Measurements from ENCODE around the gene ACAP2.
"Not testable (repeated sequence)": the region's sequence is repeated elsewhere in the genome, so short reads cannot be mapped to it uniquely, and the experiment has no call there.

The ACAP2 gene

GRCh38 chr3:195245531-195245951, 197.3 kb downstream of the ACAP2 start:
- no peak for DNase-seq (ENCODE audit: low read depth)

DNA sequence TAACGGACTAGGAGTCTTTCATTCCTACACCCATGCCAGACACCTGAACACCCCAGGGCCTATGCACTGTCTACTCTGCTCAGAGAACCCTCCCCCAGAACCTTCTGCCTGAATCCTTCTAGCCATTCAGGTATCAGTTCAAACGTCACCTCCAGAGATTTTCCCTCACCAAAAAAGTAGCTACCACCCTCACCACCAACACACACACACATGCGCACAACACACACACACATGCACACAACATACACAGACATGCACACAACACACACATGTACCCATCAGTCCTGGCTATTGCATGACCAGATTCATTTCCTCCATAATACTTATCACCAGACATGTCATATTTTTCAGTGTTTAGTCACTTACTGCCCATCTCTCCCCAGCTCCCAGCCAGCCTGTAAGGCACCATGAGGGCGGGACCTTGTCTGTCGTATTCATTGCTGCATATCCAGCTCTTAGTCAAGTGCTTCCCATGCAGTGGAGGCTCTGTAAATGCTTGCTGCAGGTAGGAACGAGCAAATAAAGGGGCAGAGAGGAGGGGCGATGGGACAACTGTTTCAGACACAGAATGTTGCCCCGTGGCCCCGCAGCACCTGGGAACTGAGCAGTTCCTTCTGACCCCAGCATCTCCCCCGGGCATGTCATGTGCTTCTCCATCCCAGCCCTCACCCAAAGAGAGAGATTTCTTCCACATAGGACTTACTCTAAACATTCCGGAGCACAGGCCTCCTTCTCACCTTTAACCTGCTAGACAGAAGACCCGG, 201.0 kb downstream of the ACAP2 start:
- DNase-seq (ENCODE audit: low read depth) = no peak

DNA sequence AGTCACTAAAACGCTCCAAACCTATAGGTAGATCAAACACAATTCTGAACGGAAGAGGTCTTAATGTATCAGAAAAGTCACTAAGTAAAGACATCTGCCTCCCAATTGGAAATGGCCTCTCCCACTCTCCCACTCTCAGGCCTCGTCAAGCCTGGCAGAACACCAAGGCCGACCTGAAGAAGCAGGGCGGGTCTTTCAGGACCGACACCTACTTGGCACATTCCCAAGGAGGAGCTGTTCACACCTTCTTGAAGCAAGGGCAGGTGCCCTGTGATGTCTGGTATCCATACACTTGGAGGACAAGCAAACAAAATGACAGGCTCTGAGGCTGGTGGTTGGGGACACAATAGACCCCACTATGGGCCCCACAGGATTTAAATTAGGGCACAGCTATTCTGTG, 201.9 kb downstream of the ACAP2 start:
- no peak for DNase-seq (ENCODE audit: low read depth)

DNA sequence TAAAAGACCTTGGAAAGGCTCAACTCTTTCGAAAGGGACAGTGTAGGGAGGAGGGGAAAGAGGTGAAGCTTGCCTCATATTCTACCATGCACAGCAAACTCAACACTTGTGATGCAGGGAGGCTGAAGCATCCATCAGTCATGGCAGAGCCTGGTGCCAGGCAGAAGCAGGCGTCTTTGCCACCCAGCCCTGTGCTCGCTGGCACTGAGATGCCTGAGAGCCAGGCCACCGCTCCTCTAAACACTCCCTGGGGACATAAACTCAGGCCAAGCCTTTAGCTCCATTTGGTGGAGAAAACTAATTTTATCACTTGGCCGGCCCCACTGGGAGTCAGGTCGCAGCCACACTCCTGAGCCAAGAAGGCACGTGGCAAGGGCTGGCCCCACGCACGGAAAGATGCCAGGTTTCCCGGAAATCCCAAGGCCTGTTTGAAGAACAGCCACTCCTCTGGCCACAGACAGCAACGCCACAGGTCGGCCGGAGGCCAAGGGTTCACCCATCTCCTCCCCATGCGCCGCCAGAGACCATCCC, 202.6 kb downstream of the ACAP2 start:
- no peak for DNase-seq (ENCODE audit: low read depth)

DNA sequence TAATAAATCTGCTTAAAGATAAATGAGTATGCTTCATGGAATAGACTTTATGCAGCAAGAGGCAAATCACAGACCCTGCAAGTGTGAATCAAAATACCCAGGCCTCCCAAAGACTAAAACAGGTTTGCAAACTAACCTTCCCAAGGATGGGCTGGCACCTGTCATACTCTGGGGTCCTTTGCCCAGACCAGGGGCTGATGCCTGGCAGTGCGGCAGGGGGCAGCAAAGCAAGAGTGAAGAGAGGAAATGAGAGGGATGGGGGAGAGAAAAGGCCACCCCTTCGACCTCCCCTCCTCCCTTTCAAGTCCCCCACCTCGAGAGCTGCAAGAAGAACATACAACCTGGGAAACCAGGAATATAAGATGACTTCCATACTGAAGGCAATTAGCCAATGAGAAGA, 203.7 kb downstream of the ACAP2 start:
- DNase-seq (ENCODE audit: low read depth) = no peak

- no peak for DNase-seq (ENCODE audit: low read depth)
Observed at GRCh38 chr3:195238586-195239118, 204.2 kb downstream of the ACAP2 start.

DNA sequence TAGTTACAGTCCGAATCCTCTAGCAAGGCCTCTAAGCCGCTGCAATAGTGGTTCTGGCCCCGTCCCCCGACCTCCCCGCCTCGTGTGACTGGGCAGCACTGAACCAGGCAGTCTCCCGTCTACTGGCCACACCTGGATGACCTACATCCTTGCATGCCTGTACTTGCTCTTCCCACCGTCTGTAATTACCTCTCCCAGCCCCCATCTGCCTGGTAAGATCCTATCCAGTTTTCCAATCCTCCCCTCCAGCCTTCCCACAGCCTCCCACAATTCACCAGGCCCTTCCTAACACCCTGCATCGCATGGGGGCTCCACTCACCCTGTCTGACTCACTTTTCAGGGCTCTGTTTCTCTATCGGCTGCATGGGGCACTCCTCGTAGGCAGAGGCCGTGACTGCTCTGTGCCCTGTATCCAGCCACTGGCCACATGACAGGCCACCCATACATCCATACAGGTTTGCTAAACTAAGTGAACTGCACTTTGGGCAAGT, 204.7 kb downstream of the ACAP2 start:
- no peak for DNase-seq (ENCODE audit: low read depth)

- DNase-seq (ENCODE audit: low read depth) = no peak
Observed at GRCh38 chr3:195236801-195237570, 205.8 kb downstream of the ACAP2 start.

DNA sequence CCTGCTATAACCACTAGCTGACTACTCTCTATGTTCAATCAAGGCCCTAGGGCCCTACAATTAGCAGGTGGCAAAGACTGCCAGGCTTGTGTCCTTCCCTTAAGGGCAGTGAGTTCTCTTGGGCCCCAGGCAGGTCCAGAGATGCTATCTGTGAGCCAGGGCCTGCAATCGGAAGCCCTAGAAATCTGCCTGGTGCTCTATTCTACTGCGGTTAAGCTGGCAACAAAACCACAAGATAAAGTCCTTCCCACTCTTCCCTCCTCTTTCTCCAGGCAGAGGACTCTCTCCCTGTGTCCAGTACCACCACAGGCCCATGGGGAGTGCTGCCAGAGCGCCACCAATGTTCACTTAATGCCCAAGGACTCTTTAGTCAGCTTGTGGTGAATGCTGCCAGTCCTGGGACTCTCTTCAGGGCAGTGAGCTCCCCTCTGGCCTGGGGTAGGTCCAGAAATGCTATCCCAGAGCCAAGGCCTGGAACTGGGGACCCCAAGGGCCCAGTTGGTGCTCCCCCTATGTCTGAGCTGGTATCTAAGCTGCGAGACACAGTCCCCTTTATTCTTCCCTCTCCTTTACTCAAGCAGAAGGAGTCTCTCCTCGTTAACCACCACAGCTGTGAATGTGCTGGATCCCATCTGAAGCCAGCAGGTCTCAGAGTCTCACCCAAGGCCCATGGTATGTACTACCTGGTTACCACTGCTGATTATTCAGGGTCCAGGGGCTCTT, 206.6 kb downstream of the ACAP2 start:
- DNase-seq (ENCODE audit: low read depth) = no peak

DNA sequence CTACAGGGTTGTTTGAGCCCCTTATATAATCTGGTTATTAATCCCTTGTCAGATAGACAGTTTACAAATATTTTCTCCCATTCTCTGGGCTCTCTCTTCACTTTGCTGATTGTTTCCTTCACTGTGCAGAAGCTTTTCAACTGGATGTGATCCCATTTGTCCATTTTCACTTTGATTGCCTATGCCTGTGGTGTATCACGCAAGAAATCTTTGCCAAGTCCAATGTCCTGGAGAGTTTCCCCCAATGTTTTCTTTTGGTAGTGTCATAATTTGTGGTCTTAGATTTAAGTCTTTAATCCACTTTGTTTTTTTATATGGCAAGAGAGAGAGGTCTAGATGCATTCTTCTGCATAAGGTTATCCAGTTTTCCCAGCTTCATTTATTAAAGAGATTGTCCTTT, 212.6 kb downstream of the ACAP2 start:
- DNase-seq (ENCODE audit: low read depth) = no peak

DNA sequence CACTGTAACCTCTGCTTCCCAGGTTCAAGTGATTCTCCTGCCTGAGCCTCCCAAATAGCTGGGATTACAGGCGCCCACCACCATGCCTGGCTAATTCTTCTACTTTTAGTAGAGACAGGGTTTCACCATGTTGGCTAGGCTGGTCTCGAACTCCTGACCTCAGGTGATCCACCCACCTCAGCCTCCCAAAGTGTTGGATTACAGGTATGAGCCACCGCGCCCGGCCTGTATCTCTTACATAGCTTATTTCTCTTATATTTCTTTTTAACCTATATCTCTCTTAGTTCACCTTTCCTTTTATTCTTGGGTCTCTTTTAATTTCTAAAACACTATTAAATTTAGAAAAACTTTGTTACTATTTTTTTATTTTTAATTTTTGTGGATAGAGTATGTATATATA, 213.9 kb downstream of the ACAP2 start:
- DNase-seq (ENCODE audit: low read depth) = not testable (repeated sequence)

GRCh38 chr3:195227871-195228270, 214.9 kb downstream of the ACAP2 start:
- no peak for DNase-seq (ENCODE audit: low read depth)

GRCh38 chr3:195226900-195227447, 215.8 kb downstream of the ACAP2 start:
- no peak for DNase-seq (ENCODE audit: low read depth)

DNA sequence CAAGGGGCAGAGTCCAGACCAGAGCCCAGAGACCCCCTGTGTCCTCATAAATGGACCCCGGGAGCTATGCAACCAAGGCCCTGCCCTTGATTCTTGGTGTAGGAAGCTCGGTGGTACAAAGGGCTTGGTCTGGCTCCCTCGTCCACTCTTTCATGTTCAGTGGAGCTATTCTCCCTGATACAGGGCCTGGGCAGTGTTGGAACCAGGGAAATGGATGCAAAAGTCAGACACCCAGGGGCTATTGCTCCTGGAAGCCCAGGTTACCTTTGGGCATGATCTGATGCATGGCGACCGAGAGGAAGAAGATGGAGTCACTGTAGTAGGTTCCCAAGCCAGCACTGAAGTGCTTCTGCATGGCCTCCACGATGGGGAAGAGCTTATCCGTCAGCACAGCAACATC, 216.4 kb downstream of the ACAP2 start:
- no peak for DNase-seq (ENCODE audit: low read depth)

DNA sequence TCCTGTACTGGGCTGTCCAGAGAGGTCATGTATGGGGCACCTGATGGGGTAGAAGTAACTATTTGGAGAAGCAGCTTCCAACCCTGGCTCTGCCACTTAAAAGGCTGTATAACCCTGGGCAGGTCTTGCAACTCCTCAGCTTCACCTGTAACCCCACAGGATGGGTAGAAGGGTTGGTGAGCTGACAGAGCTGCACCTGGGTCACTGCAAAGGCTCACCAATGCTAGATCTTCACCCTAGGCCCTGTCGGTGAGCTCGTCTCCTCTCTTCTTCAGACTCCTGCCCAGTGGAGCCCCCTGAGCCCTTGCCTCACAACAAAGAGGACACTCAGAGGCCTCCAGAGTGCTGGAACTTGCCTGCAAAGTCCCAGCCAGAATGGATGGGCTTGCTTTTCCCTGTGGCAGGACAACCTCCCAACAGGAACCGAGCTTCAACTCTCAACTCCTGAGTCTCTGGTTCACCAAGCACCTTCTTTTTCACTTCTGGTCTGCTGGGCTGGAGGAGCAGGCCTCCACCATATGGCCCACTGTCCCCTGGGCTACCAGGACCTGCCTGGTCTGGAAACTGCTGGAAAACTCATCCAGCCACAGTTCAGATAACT, 217.7 kb downstream of the ACAP2 start:
- no peak for DNase-seq (ENCODE audit: low read depth)
